Measurements from ENCODE around the gene HOMER1.

DNA sequence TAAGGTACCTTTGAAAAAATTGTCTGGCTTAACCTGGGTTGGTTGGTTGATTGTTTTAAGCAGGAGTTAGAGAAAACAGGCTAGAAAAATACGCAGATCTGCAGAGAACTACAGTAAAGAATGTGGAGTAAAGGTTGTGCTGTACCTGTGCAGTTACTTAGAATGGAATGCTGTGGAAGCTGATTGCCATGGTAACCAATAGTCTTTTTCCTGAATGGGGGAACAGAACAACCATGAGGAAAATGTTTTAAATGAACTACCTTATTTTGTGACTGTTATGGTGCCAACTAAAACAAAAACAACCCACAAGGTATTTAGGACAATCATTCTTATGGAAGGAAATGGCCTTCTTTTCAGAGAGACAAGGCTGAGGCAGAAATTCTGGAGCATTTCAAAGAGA, 4.8 kb upstream of the HOMER1 start:
- TF ChIP-seq, protein P1, sequence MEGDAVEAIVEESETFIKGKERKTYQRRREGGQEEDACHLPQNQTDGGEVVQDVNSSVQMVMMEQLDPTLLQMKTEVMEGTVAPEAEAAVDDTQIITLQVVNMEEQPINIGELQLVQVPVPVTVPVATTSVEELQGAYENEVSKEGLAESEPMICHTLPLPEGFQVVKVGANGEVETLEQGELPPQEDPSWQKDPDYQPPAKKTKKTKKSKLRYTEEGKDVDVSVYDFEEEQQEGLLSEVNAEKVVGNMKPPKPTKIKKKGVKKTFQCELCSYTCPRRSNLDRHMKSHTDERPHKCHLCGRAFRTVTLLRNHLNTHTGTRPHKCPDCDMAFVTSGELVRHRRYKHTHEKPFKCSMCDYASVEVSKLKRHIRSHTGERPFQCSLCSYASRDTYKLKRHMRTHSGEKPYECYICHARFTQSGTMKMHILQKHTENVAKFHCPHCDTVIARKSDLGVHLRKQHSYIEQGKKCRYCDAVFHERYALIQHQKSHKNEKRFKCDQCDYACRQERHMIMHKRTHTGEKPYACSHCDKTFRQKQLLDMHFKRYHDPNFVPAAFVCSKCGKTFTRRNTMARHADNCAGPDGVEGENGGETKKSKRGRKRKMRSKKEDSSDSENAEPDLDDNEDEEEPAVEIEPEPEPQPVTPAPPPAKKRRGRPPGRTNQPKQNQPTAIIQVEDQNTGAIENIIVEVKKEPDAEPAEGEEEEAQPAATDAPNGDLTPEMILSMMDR (IDR thresholded peaks at IDR 0.05; ENCODE audit: low read depth, low read length, poor library complexity, severe bottlenecking) = no peak
- TF ChIP-seq EZH2phosphoT487 (IDR thresholded peaks at IDR 0.05; ENCODE audit: borderline replicate concordance, low read length) = no peak
